Right atrium auricular region (tissue), 2 donors: ENCODE results near the gene PHF24. TPM values are rescaled to one million over a fixed set of nuclear protein-coding genes. Genes with fewer than 3 reads are reported as not detected.

Experiments used
- DNase-seq: peaks from one replicate; pipeline ENCODE4 v3.0.0-alpha.2; 2019; ENCODE audit warnings: low spot score
- H3K27ac ChIP-seq, 2 donors: fragments of 200-600 bp; sonication (generic); 1 replicate in 1 of 2; 2 replicates in 1 of 2; pipeline ENCODE4 v1.5.1; 2016 to 2019
- H3K27me3 ChIP-seq, 2 donors: fragments of 200-600 bp; sonication (generic); one replicate each; pipeline versions ENCODE4 v1.5.1 to v1.6.0; 2017 to 2019
- H3K36me3 ChIP-seq: fragments of 200-600 bp; sonication (generic); one replicate; pipeline ENCODE4 v1.5.1; 2016
- H3K4me1 ChIP-seq, 2 donors: fragments of 200-600 bp; sonication (generic); one replicate each; pipeline versions ENCODE4 v1.5.1 to v1.6.0; 2017 to 2019
- H3K4me3 ChIP-seq, 2 donors: fragments of 200-600 bp; sonication (generic); 1 replicate in 1 of 2; 2 replicates in 1 of 2; pipeline ENCODE4 v1.5.1; 2017 to 2019; ENCODE audit warnings: mild to moderate bottlenecking in 1 of 2, moderate library complexity in 1 of 2
- H3K9me3 ChIP-seq, 2 donors: fragments of 200-600 bp; sonication (generic); one replicate each; pipeline ENCODE4 v1.5.1; 2019
- total RNA-seq, 2 donors: library from RNA; depleted of rRNA; stranded (reverse); fragments of >200 nt; gene quantifications; one replicate each; pipeline ENCODE4 v1.1.0, GENCODE V29; 2016
- TF ChIP-seq, protein P1 (sequence below), 2 donors: fragments of 200-600 bp; sonication (generic); IDR thresholded peaks; one replicate each; pipeline ENCODE4 v1.5.1; 2019; ENCODE audit warnings: antibody characterized with exemption in 2 of 2

PHF24 gene
- total RNA-seq, 2 donors from 2014 or later = 0.67 TPM; not detected in 1

DNA sequence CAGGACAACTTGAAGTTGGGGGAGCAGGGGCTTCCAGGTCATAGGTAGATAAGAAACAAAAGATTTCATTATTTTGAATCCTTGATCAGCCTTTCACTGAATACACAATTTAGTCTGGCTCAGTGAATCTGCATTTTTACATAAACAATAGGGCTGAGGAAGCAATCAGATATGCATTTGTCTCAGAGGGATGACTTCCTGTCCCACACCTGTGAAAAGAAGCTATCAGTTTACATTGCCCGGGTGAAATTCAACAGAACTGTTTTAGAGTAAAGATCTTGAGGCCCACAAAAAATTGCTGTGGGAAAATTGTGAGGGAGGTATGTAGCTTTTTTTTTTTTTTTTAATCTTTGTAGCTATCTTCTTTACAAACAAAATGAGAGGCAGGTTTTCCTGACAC is 69.8 kb downstream of the PHF24 start:
- H3K4me1 ChIP-seq = peaks cover 0 to 13% of the 10 kb centered on the region in 2 donors
- H3K27me3 ChIP-seq = no peaks in the 10 kb centered on the region
- no peak for DNase-seq
- no peaks in the 10 kb centered on the region for H3K9me3 ChIP-seq
- no peak overlapping the region for H3K27ac ChIP-seq
- TF ChIP-seq, protein P1, sequence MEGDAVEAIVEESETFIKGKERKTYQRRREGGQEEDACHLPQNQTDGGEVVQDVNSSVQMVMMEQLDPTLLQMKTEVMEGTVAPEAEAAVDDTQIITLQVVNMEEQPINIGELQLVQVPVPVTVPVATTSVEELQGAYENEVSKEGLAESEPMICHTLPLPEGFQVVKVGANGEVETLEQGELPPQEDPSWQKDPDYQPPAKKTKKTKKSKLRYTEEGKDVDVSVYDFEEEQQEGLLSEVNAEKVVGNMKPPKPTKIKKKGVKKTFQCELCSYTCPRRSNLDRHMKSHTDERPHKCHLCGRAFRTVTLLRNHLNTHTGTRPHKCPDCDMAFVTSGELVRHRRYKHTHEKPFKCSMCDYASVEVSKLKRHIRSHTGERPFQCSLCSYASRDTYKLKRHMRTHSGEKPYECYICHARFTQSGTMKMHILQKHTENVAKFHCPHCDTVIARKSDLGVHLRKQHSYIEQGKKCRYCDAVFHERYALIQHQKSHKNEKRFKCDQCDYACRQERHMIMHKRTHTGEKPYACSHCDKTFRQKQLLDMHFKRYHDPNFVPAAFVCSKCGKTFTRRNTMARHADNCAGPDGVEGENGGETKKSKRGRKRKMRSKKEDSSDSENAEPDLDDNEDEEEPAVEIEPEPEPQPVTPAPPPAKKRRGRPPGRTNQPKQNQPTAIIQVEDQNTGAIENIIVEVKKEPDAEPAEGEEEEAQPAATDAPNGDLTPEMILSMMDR (IDR thresholded peaks at IDR 0.05) = no peak
- no peak overlapping the region for H3K4me3 ChIP-seq
- peaks cover 5% of the 10 kb centered on the region for H3K36me3 ChIP-seq

DNA sequence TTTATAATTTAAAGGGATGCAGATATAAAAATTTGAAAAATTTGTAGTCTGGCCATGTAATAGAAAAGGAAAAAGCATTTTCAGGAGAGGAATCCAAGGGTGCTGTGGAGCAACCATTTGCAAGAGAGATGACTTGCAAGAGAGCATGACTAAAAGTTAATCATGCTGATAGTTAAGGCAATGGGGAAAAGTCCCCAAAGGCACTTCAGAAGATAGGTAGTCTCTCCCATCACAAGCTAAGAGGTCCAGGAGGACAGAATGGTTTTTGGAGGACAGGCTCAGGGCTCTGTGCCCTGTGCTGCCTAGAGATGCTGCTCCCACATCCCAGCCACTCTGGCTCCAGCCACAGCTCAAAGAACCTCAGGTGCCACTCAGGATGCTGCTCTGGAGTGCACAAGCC is 70.3 kb downstream of the PHF24 start:
- H3K27me3 ChIP-seq = no peaks in the 10 kb centered on the region
- no peak overlapping the region for H3K4me3 ChIP-seq
- H3K36me3 ChIP-seq = peaks cover 5% of the 10 kb centered on the region
- DNase-seq = no peak
- peaks cover 0 to 13% of the 10 kb centered on the region in 2 donors for H3K4me1 ChIP-seq
- TF ChIP-seq, protein P1 (IDR thresholded peaks at IDR 0.05) = no peak
- H3K27ac ChIP-seq = no peak overlapping the region
- no peaks in the 10 kb centered on the region for H3K9me3 ChIP-seq

DNA sequence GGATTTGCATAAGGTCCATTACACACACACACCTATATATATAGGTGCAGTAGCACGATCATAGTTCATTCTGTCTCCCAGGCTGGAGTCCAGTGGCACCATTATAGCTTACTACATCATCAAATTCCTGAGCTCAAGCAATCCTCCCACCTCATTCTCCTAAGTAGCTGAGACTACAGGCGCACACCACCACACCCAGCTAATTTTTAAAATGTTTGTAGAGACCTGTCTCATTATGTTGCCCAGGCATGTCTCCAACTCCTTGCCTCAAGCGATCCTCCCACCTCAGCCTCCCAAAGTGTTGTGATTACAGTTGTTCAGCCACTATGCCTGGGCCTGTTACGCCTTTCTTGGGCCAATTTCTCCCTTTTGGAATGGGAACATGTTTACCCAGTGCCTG is 71.2 kb downstream of the PHF24 start:
- Histone ChIP-seq H3K36me3 (peaks cover 5% of the 10 kb centered on the region), H3K9me3 (no peaks in the 10 kb centered on the region), H3K27me3 (no peaks in the 10 kb centered on the region), H3K4me1 (peaks cover 0 to 13% of the 10 kb centered on the region in 2 donors), H3K27ac (no peak overlapping the region), H3K4me3 (no peak overlapping the region)
- TF ChIP-seq, protein P1 (IDR thresholded peaks at IDR 0.05) = no peak
- no peak for DNase-seq

DNA sequence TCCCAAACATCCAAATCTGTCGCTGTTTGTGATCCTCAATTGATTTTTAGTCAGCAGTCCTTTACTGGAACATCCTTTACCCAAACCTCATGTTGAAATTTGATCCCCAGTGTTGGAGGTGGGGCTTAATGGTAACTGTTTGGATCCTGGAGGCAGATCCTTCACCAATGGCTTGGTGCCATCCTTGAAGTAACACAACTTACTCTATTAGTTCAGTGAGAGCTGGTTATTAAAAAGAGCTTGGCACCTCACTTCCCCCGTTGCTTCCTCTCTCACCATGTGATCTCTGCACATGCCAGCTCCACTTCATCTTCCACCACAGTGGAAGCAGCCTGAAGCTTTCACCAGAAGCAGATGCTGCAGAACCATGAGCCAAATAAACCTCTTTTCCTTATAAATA is 71.8 kb downstream of the PHF24 start:
- DNase-seq = no peak
- TF ChIP-seq, protein P1 (IDR thresholded peaks at IDR 0.05) = no peak
- no peaks in the 10 kb centered on the region for H3K27me3 ChIP-seq

More for the DNA sequence above, 71.8 kb downstream of the PHF24 start:
- H3K36me3 ChIP-seq = peaks cover 5% of the 10 kb centered on the region
- H3K27ac ChIP-seq = no peak overlapping the region
- no peaks in the 10 kb centered on the region for H3K9me3 ChIP-seq
- H3K4me3 ChIP-seq = no peak overlapping the region
- peaks cover 0 to 13% of the 10 kb centered on the region in 2 donors for H3K4me1 ChIP-seq

Other genes with a start within 250 kb of the PHF24 start
- gene CCL21, start 248.1 kb upstream of the PHF24 start, total RNA-seq = 10 to 100 TPM in 1 of 2 donors, 1 to 10 TPM in 1; 2.9 to 26.5 TPM
- 10 to 100 TPM; 34.9 to 82.4 TPM for gene DNAJB5, start 31.5 kb downstream of the PHF24 start, total RNA-seq
- 100 to 1,000 TPM; 150 to 157 TPM for gene VCP, start 114.3 kb downstream of the PHF24 start, total RNA-seq
- 1 to 10 TPM in 1 of 2 donors, under 1 TPM in 1; 0.89 to 1.9 TPM for gene FANCG, start 121.7 kb downstream of the PHF24 start, total RNA-seq
- 10 to 100 TPM in 1 of 2 donors, 1 to 10 TPM in 1; 9.0 to 12.3 TPM for gene PIGO, start 138.3 kb downstream of the PHF24 start, total RNA-seq
- gene STOML2, start 144.8 kb downstream of the PHF24 start, total RNA-seq = 100 to 1,000 TPM; 114 to 115 TPM
- 10 to 100 TPM; 19.6 to 22.2 TPM for gene ATOSB, start 157.6 kb downstream of the PHF24 start, total RNA-seq
- gene UNC13B, start 203.7 kb downstream of the PHF24 start, total RNA-seq = 10 to 100 TPM; 12.9 to 14.6 TPM